ENCODE measurements around the gene DCX.

DNA sequence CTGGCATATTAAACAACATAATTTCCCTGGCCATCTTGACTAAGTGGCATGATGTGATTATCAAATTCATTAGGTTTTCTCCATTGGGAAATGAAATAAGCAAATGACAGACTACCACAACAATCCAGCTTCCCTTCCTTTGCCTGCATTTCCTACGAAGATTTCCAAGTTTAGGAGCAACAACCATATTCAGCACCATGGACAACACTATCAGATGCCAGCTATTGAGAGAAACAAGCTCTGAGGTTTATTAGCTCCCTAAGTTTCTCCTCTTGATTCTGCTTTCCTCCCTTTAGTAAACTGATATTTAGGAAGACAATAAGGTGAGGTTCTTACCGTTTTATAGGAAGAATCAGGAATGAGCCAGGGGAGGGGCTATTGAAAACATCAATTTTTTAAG lies 36.2 kb downstream of the DCX start:
- TF ChIP-seq CTCF (IDR thresholded peaks at IDR 0.05) (no peak), POLR2A (IDR thresholded peaks at IDR 0.05) (no peak)
